GM12865 (cell line): ENCODE data around the gene GP9.

Experiments
- DNase-seq: peaks from one replicate; pipeline ENCODE4 v3.0.0; 2010; ENCODE audit warnings: low read depth
- H3K4me3 ChIP-seq: 2 replicates; pipeline ENCODE4 v1.5.1; 2011; ENCODE audit warnings: mild to moderate bottlenecking, low read depth, low read length, control low read depth
- TF ChIP-seq, protein P1 (sequence below): IDR thresholded peaks from 2 replicates; pipeline ENCODE4 v1.5.1; 2011; ENCODE audit warnings: low read length, control low read depth, low read depth, inconsistent platforms; ENCODE audit not compliant: insufficient read depth; ENCODE audit errors: missing control alignments

The GP9 gene

DNA sequence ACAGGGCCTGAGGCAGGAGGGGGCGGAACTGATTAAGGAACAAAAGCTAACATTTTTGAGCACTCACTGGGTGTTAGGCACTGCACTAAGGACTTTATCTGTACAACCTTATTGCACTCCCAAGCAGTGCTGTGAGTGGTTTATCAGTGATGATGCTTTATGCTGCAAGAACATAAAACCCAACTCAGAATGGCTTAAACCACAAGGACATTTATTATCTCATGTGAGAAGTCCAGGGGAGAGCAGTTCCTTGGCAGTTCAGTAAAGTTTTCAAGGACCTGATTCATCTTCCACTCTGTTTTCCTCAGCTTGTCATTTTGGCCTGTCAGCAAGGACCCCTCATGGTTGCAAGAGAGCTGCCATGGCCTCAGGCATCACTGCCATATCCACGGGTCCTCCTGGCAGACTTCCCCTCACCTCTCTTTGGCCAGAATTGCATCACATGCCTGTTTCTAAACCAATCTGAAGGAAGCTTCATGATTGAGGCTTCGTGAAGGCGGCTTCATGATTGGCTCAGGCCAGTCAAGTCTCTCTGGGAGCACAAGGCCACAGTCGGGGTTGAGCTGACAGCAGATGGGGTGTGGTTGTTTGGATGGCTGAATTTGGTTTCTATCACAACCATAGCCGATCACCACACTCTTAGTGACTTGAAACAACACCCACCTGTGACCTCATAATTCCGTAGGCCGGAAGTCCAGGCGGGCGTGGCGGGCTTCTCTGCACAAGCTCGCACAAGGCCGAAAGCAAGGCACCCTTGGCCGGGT, 43.7 kb upstream of the GP9 start:
- DNase-seq, result peak; percentile 90
- TF ChIP-seq, protein P1, sequence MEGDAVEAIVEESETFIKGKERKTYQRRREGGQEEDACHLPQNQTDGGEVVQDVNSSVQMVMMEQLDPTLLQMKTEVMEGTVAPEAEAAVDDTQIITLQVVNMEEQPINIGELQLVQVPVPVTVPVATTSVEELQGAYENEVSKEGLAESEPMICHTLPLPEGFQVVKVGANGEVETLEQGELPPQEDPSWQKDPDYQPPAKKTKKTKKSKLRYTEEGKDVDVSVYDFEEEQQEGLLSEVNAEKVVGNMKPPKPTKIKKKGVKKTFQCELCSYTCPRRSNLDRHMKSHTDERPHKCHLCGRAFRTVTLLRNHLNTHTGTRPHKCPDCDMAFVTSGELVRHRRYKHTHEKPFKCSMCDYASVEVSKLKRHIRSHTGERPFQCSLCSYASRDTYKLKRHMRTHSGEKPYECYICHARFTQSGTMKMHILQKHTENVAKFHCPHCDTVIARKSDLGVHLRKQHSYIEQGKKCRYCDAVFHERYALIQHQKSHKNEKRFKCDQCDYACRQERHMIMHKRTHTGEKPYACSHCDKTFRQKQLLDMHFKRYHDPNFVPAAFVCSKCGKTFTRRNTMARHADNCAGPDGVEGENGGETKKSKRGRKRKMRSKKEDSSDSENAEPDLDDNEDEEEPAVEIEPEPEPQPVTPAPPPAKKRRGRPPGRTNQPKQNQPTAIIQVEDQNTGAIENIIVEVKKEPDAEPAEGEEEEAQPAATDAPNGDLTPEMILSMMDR, result no peak
- no peak overlapping the region for H3K4me3 ChIP-seq

DNA sequence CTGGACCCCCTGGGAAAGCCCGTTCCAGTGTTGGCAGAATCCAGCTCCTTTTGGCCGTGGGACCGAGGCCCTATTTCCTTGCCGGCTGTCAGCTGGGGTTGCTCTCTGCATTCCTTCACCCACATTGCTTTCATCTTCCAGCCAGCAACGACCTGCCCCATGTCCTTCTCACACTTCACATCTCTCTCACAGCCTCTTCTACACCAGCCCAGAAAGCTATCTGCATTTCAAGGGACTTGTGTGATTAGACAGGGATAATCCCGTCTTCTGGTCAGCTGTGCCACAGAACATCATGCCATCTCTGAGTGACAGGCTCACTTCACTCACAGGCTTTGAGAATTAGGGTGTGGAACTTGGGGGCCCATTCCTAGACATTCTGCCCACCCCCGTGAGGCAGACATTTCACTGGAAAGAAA, 43.1 kb upstream of the GP9 start:
- no peak for DNase-seq
- TF ChIP-seq, protein P1, result no peak

DNA sequence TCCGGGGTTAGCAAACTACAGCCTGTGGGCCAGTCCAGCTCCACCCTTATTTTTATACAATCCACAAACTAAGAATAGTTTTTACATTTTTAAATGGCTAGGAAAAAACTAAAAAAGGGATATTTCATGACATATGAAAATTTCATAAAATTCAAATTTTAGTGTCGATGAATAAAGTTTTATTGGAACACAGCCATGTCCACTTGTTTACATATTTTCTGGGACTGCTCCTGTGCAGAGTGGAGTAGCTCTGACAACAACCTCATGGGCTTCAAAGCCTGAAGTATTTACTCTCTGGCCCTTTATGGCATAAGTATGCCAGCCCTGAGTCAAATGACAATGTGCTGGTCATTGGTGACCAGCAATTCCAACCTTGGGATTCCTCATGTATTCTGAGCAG, 42.3 kb upstream of the GP9 start:
- H3K4me3 ChIP-seq, result no peak overlapping the region
- DNase-seq, result no peak
- TF ChIP-seq, protein P1, result no peak

More for the DNA sequence above, 43.1 kb upstream of the GP9 start:
- no peak overlapping the region for H3K4me3 ChIP-seq

DNA sequence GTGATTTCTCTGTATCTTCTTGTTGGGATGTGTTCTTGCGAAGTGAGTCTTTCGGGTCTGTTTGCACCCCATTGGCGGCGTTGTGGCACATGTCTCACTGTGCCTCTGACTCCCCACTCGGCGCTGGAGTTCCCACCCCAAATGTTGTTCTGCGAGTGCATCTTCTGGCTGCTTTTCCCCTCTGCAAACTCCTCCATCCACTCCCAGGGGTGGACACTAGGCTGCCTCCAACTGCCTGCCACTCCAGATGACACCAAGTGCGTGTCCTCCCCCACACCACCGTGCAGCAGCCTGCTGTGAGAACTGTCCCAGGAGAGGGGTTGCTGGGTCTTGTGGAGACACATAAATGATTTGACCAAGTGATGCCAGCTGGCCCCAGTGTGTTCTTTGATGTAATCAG, 41.8 kb upstream of the GP9 start:
- no peak overlapping the region for H3K4me3 ChIP-seq
- DNase-seq, result no peak
- TF ChIP-seq, protein P1, result no peak

DNA sequence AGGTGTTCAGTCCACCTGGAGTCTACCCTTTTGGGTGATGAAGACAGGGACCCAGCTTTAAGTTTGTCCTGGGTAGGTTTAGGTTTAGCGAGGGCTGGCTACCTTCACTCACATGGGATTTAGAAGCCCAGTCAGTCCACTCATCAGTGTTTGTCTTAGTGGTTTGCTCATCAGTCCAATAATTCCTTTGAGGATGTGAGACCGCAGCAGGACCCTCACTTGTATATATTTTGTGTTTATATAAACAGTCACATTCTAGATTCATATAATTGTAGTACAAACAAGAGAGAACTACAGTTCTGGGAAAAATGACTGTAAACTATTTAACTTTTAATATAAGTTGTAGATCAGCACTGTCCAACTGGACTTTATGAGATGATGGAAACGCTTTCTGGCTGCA, 41.3 kb upstream of the GP9 start:
- TF ChIP-seq, protein P1, result no peak
- no peak overlapping the region for H3K4me3 ChIP-seq
- DNase-seq, result no peak

DNA sequence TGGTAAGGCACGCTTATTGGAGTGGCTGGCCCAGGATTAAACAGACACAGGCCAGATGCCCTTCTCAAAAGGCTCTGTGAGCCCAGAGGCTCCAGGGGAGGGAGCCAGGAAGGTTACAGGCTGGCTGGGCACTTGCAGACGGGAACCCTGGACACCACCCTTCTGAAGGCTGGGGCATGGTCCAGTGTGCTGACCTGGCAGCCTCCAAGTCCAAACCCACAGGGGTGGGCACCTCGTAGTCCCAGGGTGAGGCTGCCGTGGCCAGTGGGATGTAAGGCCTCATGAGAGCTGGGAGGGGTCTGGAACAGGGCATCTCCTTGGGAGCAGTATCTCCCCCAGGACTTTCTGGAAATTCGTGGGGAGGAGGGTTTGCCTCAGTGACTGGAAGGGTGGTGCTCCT, 39.9 kb upstream of the GP9 start:
- TF ChIP-seq, protein P1, result no peak
- H3K4me3 ChIP-seq, result no peak overlapping the region
- no peak for DNase-seq

DNA sequence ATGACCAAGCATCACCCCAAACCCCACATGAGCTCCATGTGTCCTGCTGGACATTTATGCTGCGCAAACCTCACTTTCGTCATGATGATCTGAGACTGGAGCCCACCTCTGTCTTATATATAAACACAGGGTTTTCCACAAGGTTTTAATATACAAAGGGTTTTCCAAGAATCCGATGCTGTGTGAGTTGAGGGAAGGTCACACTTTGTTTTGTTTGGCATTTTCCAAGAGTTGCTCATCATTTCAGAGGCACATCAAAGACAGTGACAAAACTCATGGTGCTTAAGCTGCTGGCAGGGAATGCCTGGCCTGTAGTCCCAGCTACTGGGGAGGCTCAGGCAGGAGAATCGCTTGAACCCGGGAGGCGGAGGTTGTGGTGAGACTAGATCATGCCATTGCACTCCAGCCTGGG, 39.4 kb upstream of the GP9 start:
- TF ChIP-seq, protein P1, result no peak
- H3K4me3 ChIP-seq, result no peak overlapping the region
- DNase-seq, result no peak
